Trophoblast cell (in vitro differentiated cells and primary cell): ENCODE measurements around the gene C3orf49.

Source experiments
- DNase-seq, 2 donors: peaks; one replicate each; pipeline ENCODE4 v3.0.0-alpha.2; 2016
- H2AFZ ChIP-seq: 2 replicates; pipeline ENCODE4 v1.6.1; 2013; ENCODE audit warnings: low read length, moderate library complexity, mild to moderate bottlenecking; ENCODE audit not compliant: insufficient read depth, poor library complexity
- H2AK5ac ChIP-seq: 2 replicates; pipeline ENCODE4 v1.6.1; 2013; ENCODE audit warnings: mild to moderate bottlenecking, low read length
- H2BK120ac ChIP-seq: 2 replicates; pipeline ENCODE4 v1.6.1; 2013; ENCODE audit warnings: low read length, mild to moderate bottlenecking, moderate library complexity; ENCODE audit not compliant: insufficient read depth, poor library complexity
- H2BK12ac ChIP-seq: 2 replicates; pipeline ENCODE4 v1.6.1; 2013; ENCODE audit warnings: mild to moderate bottlenecking, low read length, moderate library complexity
- H2BK5ac ChIP-seq: 2 replicates; pipeline ENCODE4 v1.6.1; 2013; ENCODE audit warnings: low read length, low read depth, moderate library complexity, mild to moderate bottlenecking; ENCODE audit not compliant: poor library complexity
- H3K14ac ChIP-seq: 2 replicates; pipeline ENCODE4 v1.6.1; 2013; ENCODE audit warnings: mild to moderate bottlenecking, low read length
- H3K18ac ChIP-seq: 2 replicates; pipeline ENCODE4 v1.6.1; 2013; ENCODE audit warnings: mild to moderate bottlenecking, low read length
- H3K23ac ChIP-seq: 2 replicates; pipeline ENCODE4 v1.6.1; 2013; ENCODE audit warnings: low read length
- H3K27ac ChIP-seq: 2 replicates; pipeline ENCODE4 v1.5.1; 2013; ENCODE audit warnings: low read depth, mild to moderate bottlenecking, inconsistent platforms, low read length, moderate library complexity
- H3K27me3 ChIP-seq: 2 replicates; pipeline ENCODE4 v1.6.1; 2013; ENCODE audit warnings: inconsistent platforms, mild to moderate bottlenecking, low read length, moderate library complexity; ENCODE audit not compliant: insufficient read depth
- H3K36me3 ChIP-seq, 2 experiments: 1 replicate in 1 of 2; 2 replicates in 1 of 2; pipeline ENCODE4 v1.6.1; 2013; ENCODE audit warnings: low read length in 2 of 2, mild to moderate bottlenecking in 2 of 2, moderate library complexity in 1 of 2; ENCODE audit not compliant: insufficient read depth in 2 of 2, control insufficient read depth in 1 of 2
- H3K4ac ChIP-seq: 2 replicates; pipeline ENCODE4 v1.6.1; 2013; ENCODE audit warnings: low read depth, mild to moderate bottlenecking, low read length, moderate library complexity
- H3K4me1 ChIP-seq, 2 experiments: 1 replicate in 1 of 2; 2 replicates in 1 of 2; pipeline ENCODE4 v1.6.1; 2013; ENCODE audit warnings: low read length in 2 of 2, mild to moderate bottlenecking in 2 of 2, moderate library complexity in 1 of 2; ENCODE audit not compliant: insufficient read depth in 2 of 2, control insufficient read depth in 1 of 2
- H3K4me2 ChIP-seq: 2 replicates; pipeline ENCODE4 v1.6.1; 2013; ENCODE audit warnings: inconsistent platforms, mild to moderate bottlenecking, low read length, moderate library complexity
- H3K4me3 ChIP-seq: 2 replicates; pipeline ENCODE4 v1.5.1; 2013; ENCODE audit warnings: mild to moderate bottlenecking, low read depth, low read length, inconsistent platforms
- H3K79me1 ChIP-seq: one replicate; pipeline ENCODE4 v1.6.1; 2013; ENCODE audit warnings: low read length
- H3K79me2 ChIP-seq: 2 replicates; pipeline ENCODE4 v1.6.1; 2013; ENCODE audit warnings: low read length, mild to moderate bottlenecking; ENCODE audit not compliant: control insufficient read depth, insufficient read depth, poor library complexity
- H3K9ac ChIP-seq: 2 replicates; pipeline ENCODE4 v1.6.1; 2013; ENCODE audit warnings: mild to moderate bottlenecking, low read length
- H3K9me3 ChIP-seq: 2 replicates; pipeline ENCODE4 v1.6.1; 2013; ENCODE audit warnings: low read depth, mild to moderate bottlenecking, control low read depth, inconsistent platforms, low read length; ENCODE audit not compliant: insufficient read depth
- H4K12ac ChIP-seq: 2 replicates; pipeline ENCODE4 v1.6.1; 2013; ENCODE audit warnings: low read depth, mild to moderate bottlenecking, low read length, moderate library complexity
- H4K8ac ChIP-seq: 2 replicates; pipeline ENCODE4 v1.6.1; 2013; ENCODE audit warnings: low read depth, mild to moderate bottlenecking, low read length, moderate library complexity
- H4K91ac ChIP-seq: one replicate; pipeline ENCODE4 v1.6.1; 2013; ENCODE audit warnings: low read depth, mild to moderate bottlenecking, low read length, moderate library complexity
- WGBS: extraction: QIAGEN DNeasy Blood & Tissue Kit; methylation state at CpG from one replicate; pipeline ENCODE4 v1.1.7; 2013; ENCODE audit warnings: missing lambda C conversion rate; ENCODE audit not compliant: insufficient read length, insufficient coverage; ENCODE audit errors: extremely low coverage; 5-methylcytosine and 5-hydroxymethylcytosine counted together

C3orf49 gene

GRCh38 chr3:63845215-63845614 lies 26.1 kb downstream of the C3orf49 start:
- no peak overlapping the region for H3K18ac ChIP-seq
- no peaks in the 10 kb centered on the region for H3K9me3 ChIP-seq
- no peaks in the 10 kb centered on the region for H3K27me3 ChIP-seq
- H2AK5ac ChIP-seq: no peak overlapping the region
- H2AFZ ChIP-seq: no peak overlapping the region
- peaks cover 19 to 22% of the 10 kb centered on the region in 2 experiments for H3K4me1 ChIP-seq
- H2BK12ac ChIP-seq: peak overlapping the region; percentile 43
- DNase-seq: peak; percentile 96
- H2BK120ac ChIP-seq: peak overlapping the region; percentile 82
- peak overlapping the region; percentile 43 for H4K8ac ChIP-seq
- H4K91ac ChIP-seq: peak overlapping the region; percentile 66
- H3K27ac ChIP-seq: peak overlapping the region; percentile 43
- no peak overlapping the region for H3K4me2 ChIP-seq
- peaks cover 13% of the 10 kb centered on the region for H3K79me2 ChIP-seq
- WGBS: no CpG with 5 or more reads among the region's 4 CpGs
- H2BK5ac ChIP-seq: peak overlapping the region; percentile 88
- H3K79me1 ChIP-seq: peaks cover 22% of the 10 kb centered on the region
- no peak overlapping the region for H4K12ac ChIP-seq
- no peak overlapping the region for H3K9ac ChIP-seq
- H3K36me3 ChIP-seq: no peaks in the 10 kb centered on the region
- no peak overlapping the region for H3K23ac ChIP-seq
- H3K14ac ChIP-seq: peak overlapping the region; percentile 64
- no peak overlapping the region for H3K4me3 ChIP-seq
- H3K4ac ChIP-seq: peak overlapping the region; percentile 33

- WGBS: no CpG with 5 or more reads among the region's 1 CpG
- no peak overlapping the region for H2BK120ac ChIP-seq
- H4K8ac ChIP-seq: peak overlapping the region; percentile 29
Measured at GRCh38 chr3:63847718-63848450, 28.8 kb downstream of the C3orf49 start.

GRCh38 chr3:63849175-63849574 lies 30.1 kb downstream of the C3orf49 start:
- H3K79me1 ChIP-seq: peaks cover 22% of the 10 kb centered on the region
- H3K4me1 ChIP-seq: peaks cover 19 to 22% of the 10 kb centered on the region in 2 experiments
- no peak overlapping the region for H4K91ac ChIP-seq
- peaks cover 0 to 3% of the 10 kb centered on the region in 2 experiments for H3K36me3 ChIP-seq
- no peak overlapping the region for H3K23ac ChIP-seq
- no peak overlapping the region for H3K4me2 ChIP-seq
- no peak overlapping the region for H4K12ac ChIP-seq
- no peak overlapping the region for H3K14ac ChIP-seq
- H3K18ac ChIP-seq: peak overlapping the region; percentile 65
- H4K8ac ChIP-seq: peak overlapping the region; percentile 19
- H3K9me3 ChIP-seq: no peaks in the 10 kb centered on the region
- peak overlapping the region; percentile 56 for H2BK5ac ChIP-seq
- H3K79me2 ChIP-seq: peaks cover 13% of the 10 kb centered on the region
- H2BK120ac ChIP-seq: peak overlapping the region; percentile 60
- DNase-seq: no peak
- peak overlapping the region; percentile 91 for H2BK12ac ChIP-seq
- no peak overlapping the region for H2AFZ ChIP-seq
- H3K27me3 ChIP-seq: no peaks in the 10 kb centered on the region
- H3K4me3 ChIP-seq: no peak overlapping the region
- H2AK5ac ChIP-seq: peak overlapping the region; percentile 79
- no peak overlapping the region for H3K9ac ChIP-seq
- WGBS: no CpG with 5 or more reads among the region's 4 CpGs
- H3K27ac ChIP-seq: no peak overlapping the region
- H3K4ac ChIP-seq: no peak overlapping the region

More at GRCh38 chr3:63847718-63848450, 28.8 kb downstream of the C3orf49 start:
- Histone ChIP-seq H3K18ac (no peak overlapping the region), H3K27ac (peak overlapping the region; percentile 66), H2AFZ (no peak overlapping the region), H3K4me2 (no peak overlapping the region), H3K4me1 (peaks cover 19 to 22% of the 10 kb centered on the region in 2 experiments), H4K91ac (no peak overlapping the region), H4K12ac (no peak overlapping the region), H3K9me3 (no peaks in the 10 kb centered on the region), H3K4me3 (no peak overlapping the region), H2BK12ac (peak overlapping the region; percentile 65), H3K79me1 (peaks cover 22% of the 10 kb centered on the region), H3K14ac (no peak overlapping the region), H2AK5ac (no peak overlapping the region), H3K9ac (no peak overlapping the region), H3K23ac (no peak overlapping the region), H3K27me3 (no peaks in the 10 kb centered on the region), H3K79me2 (peaks cover 13% of the 10 kb centered on the region), H2BK5ac (peak overlapping the region; percentile 25), H3K36me3 (peaks cover 0 to 3% of the 10 kb centered on the region in 2 experiments), H3K4ac (peak overlapping the region; percentile 46)
- peak; percentile 86 to 93 for DNase-seq

GRCh38 chr3:63851287-63851686 lies 32.2 kb downstream of the C3orf49 start:
- Histone ChIP-seq H3K27ac (no peak overlapping the region), H2BK5ac (no peak overlapping the region), H3K4me2 (no peak overlapping the region), H4K8ac (no peak overlapping the region), H3K23ac (no peak overlapping the region), H2BK120ac (no peak overlapping the region), H3K14ac (no peak overlapping the region), H3K4me1 (peaks cover 11 to 14% of the 10 kb centered on the region in 2 experiments), H3K27me3 (no peaks in the 10 kb centered on the region), H3K36me3 (peaks cover 0 to 3% of the 10 kb centered on the region in 2 experiments), H3K9me3 (no peaks in the 10 kb centered on the region), H3K4ac (no peak overlapping the region), H2BK12ac (no peak overlapping the region), H3K9ac (no peak overlapping the region), H4K12ac (no peak overlapping the region), H2AFZ (no peak overlapping the region), H3K79me2 (peaks cover 8% of the 10 kb centered on the region), H3K18ac (no peak overlapping the region), H3K79me1 (peaks cover 13% of the 10 kb centered on the region), H3K4me3 (no peak overlapping the region), H2AK5ac (no peak overlapping the region), H4K91ac (no peak overlapping the region)
- no CpG with 5 or more reads among the region's 3 CpGs for WGBS
- DNase-seq: no peak
